Neural progenitor cell (in vitro differentiated cells): ENCODE results near the gene FOLR3. TPM values are rescaled to one million over a fixed set of nuclear protein-coding genes. Genes with fewer than 3 reads are reported as not detected.

Experiments used
- DNase-seq: peaks from one replicate; pipeline ENCODE4 v3.0.0-alpha.2; 2016; ENCODE audit warnings: low spot score
- H2AFZ ChIP-seq: fragments of 200-600 bp; sonication (generic); replicated peaks from 2 replicates; pipeline ENCODE4 v1.6.1; 2016; ENCODE audit warnings: antibody characterized with exemption
- H3F3A ChIP-seq: fragments of 200-600 bp; sonication (generic); 2 replicates; pipeline ENCODE4 v1.6.1; 2016; ENCODE audit warnings: antibody characterized with exemption, low read depth
- H3K27ac ChIP-seq: fragments of 200-600 bp; sonication (generic); 2 replicates; pipeline ENCODE4 v1.5.1; 2016; ENCODE audit warnings: mild to moderate bottlenecking
- H3K27me3 ChIP-seq: fragments of 200-600 bp; sonication (generic); 2 replicates; pipeline ENCODE4 v1.6.1; 2016; ENCODE audit warnings: mild to moderate bottlenecking, moderate library complexity
- H3K36me3 ChIP-seq: fragments of 200-600 bp; sonication (generic); 2 replicates; pipeline ENCODE4 v1.5.1; 2016
- H3K4me1 ChIP-seq: fragments of 200-600 bp; sonication (generic); 2 replicates; pipeline ENCODE4 v1.6.1; 2016; ENCODE audit warnings: mixed run types
- H3K4me2 ChIP-seq: fragments of 200-600 bp; sonication (generic); 2 replicates; pipeline ENCODE4 v1.6.1; 2016
- H3K4me3 ChIP-seq: fragments of 200-600 bp; sonication (generic); 2 replicates; pipeline ENCODE4 v1.5.1; 2016
- H3K79me2 ChIP-seq: fragments of 200-600 bp; sonication (generic); 2 replicates; pipeline ENCODE4 v1.6.1; 2016; ENCODE audit warnings: low read depth
- H3K9ac ChIP-seq: fragments of 200-600 bp; sonication (generic); 2 replicates; pipeline ENCODE4 v1.6.1; 2016
- H3K9me3 ChIP-seq: fragments of 200-600 bp; sonication (generic); 2 replicates; pipeline ENCODE4 v1.5.1; 2016; ENCODE audit warnings: low read depth
- H4K20me1 ChIP-seq: fragments of 200-600 bp; sonication (generic); 2 replicates; pipeline ENCODE4 v1.6.1; 2016; ENCODE audit warnings: low read depth
- H3K27ac Mint-ChIP-seq: 3 replicates; pipeline ENCODE4 v1.8.0; 2021; ENCODE audit warnings: mixed read lengths
- H3K27me3 Mint-ChIP-seq: 2 replicates; pipeline ENCODE4 v1.8.0; 2022; ENCODE audit warnings: low read depth, mild to moderate bottlenecking, inconsistent platforms, moderate library complexity, mixed read lengths; ENCODE audit not compliant: insufficient read depth
- H3K36me3 Mint-ChIP-seq: 3 replicates; pipeline ENCODE4 v1.8.0; 2021; ENCODE audit warnings: mixed read lengths
- H3K4me1 Mint-ChIP-seq: 3 replicates; pipeline ENCODE4 v1.8.0; 2021; ENCODE audit warnings: mixed read lengths
- H3K4me3 Mint-ChIP-seq: 3 replicates; pipeline ENCODE4 v1.8.0; 2021; ENCODE audit warnings: mild to moderate bottlenecking, moderate library complexity, mixed read lengths
- H3K9me3 Mint-ChIP-seq: 3 replicates; pipeline ENCODE4 v1.8.0; 2020; ENCODE audit warnings: mixed read lengths
- CTCF ChIP-seq: fragments of 200-600 bp; sonication (generic); IDR thresholded peaks from 2 replicates; pipeline ENCODE4 v1.5.1; 2017; ENCODE audit warnings: antibody characterized with exemption, mild to moderate bottlenecking
- EZH2 ChIP-seq: fragments of 200-600 bp; sonication (generic); IDR thresholded peaks from 2 replicates; pipeline ENCODE4 v1.6.1; 2017; ENCODE audit warnings: antibody characterized with exemption, mild to moderate bottlenecking, moderate library complexity
- EZH2phosphoT487 ChIP-seq: fragments of 200-600 bp; sonication (generic); IDR thresholded peaks from 2 replicates; pipeline ENCODE4 v1.6.1; 2017; ENCODE audit warnings: antibody characterized with exemption
- total RNA-seq: library from RNA; depleted of rRNA; stranded (reverse); fragments of >200 nt; gene quantifications from 2 replicates; pipeline ENCODE4 v1.2.3, GENCODE V29; 2015; ENCODE audit warnings: low replicate concordance

Gene FOLR3
- total RNA-seq, 1 donor from 2014 or later: not detected

- Histone ChIP-seq H3K27me3 (no peaks in the 10 kb centered on the region), H3K9me3 (no peaks in the 10 kb centered on the region), H3K4me3 (peak overlapping the region; percentile 91), H3K4me2 (peak overlapping the region; percentile 88), H3F3A (peaks cover 9% of the 10 kb centered on the region), H3K36me3 (no peaks in the 10 kb centered on the region), H2AFZ (peak overlapping the region; percentile 19), H3K27ac (peak overlapping the region; percentile 68), H3K79me2 (peaks cover 39% of the 10 kb centered on the region), H3K4me1 (peaks cover 9% of the 10 kb centered on the region), H4K20me1 (peaks cover 13% of the 10 kb centered on the region), H3K9ac (peak overlapping the region; percentile 96)
- Mint-ChIP-seq H3K36me3 (peaks cover 4% of the 10 kb centered on the region), H3K27me3 (peaks cover 14% of the 10 kb centered on the region), H3K4me3 (peak overlapping the region; percentile 95), H3K9me3 (no peaks in the 10 kb centered on the region), H3K27ac (peak overlapping the region; percentile 36), H3K4me1 (peaks cover 26% of the 10 kb centered on the region)
- TF ChIP-seq EZH2: no peak
- no peak for TF ChIP-seq EZH2phosphoT487
- no peak for TF ChIP-seq CTCF
- DNase-seq: no peak
These were observed 32.9 kb upstream of the FOLR3 start for GRCh38 chr11:72102631-72102945.

- Histone ChIP-seq H3K9ac (peak within 1 kb of the TSS; percentile 96), H3K9me3 (no peaks in the 10 kb centered on the region), H3K79me2 (peaks cover 39% of the 10 kb centered on the region), H3K27me3 (no peaks in the 10 kb centered on the region), H3K4me3 (peak within 1 kb of the TSS; percentile 91), H3K4me1 (peaks cover 9% of the 10 kb centered on the region), H3K4me2 (peak within 1 kb of the TSS; percentile 88), H2AFZ (peak within 1 kb of the TSS; percentile 19), H3K27ac (peak within 1 kb of the TSS; percentile 68), H4K20me1 (peaks cover 13% of the 10 kb centered on the region), H3K36me3 (no peaks in the 10 kb centered on the region), H3F3A (peaks cover 9% of the 10 kb centered on the region)
- TF ChIP-seq EZH2: no peak
- no peak for TF ChIP-seq EZH2phosphoT487
- TF ChIP-seq CTCF: peak; percentile 46
- Mint-ChIP-seq H3K4me1 (peaks cover 26% of the 10 kb centered on the region), H3K4me3 (peak within 1 kb of the TSS; percentile 95), H3K27me3 (peaks cover 14% of the 10 kb centered on the region), H3K9me3 (no peaks in the 10 kb centered on the region), H3K36me3 (peaks cover 4% of the 10 kb centered on the region), H3K27ac (peak within 1 kb of the TSS; percentile 78)
- DNase-seq: peak; percentile 99
These were observed 32.4 kb upstream of the FOLR3 start, which contains the start of gene LAMTOR1 for GRCh38 chr11:72102946-72103753. TSS of gene LAMTOR1 (minus strand) at chr11:72103297. CDS start at chr11:72103224, 73 bp downstream.

- H3K36me3 ChIP-seq: no peaks in the 10 kb centered on the region
- no peaks in the 10 kb centered on the region for H3K9me3 ChIP-seq
- H3K36me3 Mint-ChIP-seq: peaks cover 4% of the 10 kb centered on the region
- peak overlapping the region; percentile 74 for H3K4me2 ChIP-seq
- H3K4me1 Mint-ChIP-seq: peaks cover 26% of the 10 kb centered on the region
- H3K9ac ChIP-seq: no peak overlapping the region
- peaks cover 9% of the 10 kb centered on the region for H3F3A ChIP-seq
- H3K4me3 Mint-ChIP-seq: peak overlapping the region; percentile 95
- peaks cover 13% of the 10 kb centered on the region for H4K20me1 ChIP-seq
- TF ChIP-seq EZH2 (no peak), CTCF (peak; percentile 7), EZH2phosphoT487 (no peak)
- no peak overlapping the region for H2AFZ ChIP-seq
- H3K27me3 Mint-ChIP-seq: peaks cover 14% of the 10 kb centered on the region
- H3K79me2 ChIP-seq: peaks cover 39% of the 10 kb centered on the region
- peak overlapping the region; percentile 20 for H3K27ac ChIP-seq
- H3K27ac Mint-ChIP-seq: peak overlapping the region; percentile 78
- H3K4me1 ChIP-seq: peaks cover 9% of the 10 kb centered on the region
- no peaks in the 10 kb centered on the region for H3K9me3 Mint-ChIP-seq
- H3K27me3 ChIP-seq: no peaks in the 10 kb centered on the region
- peak overlapping the region; percentile 91 for H3K4me3 ChIP-seq
- no peak for DNase-seq
These were observed 31.8 kb upstream of the FOLR3 start for GRCh38 chr11:72103754-72104167.
